Kasumi-1 (cell line): Measurements from ENCODE around the gene ZNF615.
"Not testable (repeated sequence)": the region's sequence is repeated elsewhere in the genome, so short reads cannot be mapped to it uniquely, and the experiment has no call there.

Experiments used
- DNase-seq, 2 experiments: peaks; one replicate each; lab custom pipeline; 2025; lab: John Stamatoyannopoulos, UW

ZNF615 gene

DNA sequence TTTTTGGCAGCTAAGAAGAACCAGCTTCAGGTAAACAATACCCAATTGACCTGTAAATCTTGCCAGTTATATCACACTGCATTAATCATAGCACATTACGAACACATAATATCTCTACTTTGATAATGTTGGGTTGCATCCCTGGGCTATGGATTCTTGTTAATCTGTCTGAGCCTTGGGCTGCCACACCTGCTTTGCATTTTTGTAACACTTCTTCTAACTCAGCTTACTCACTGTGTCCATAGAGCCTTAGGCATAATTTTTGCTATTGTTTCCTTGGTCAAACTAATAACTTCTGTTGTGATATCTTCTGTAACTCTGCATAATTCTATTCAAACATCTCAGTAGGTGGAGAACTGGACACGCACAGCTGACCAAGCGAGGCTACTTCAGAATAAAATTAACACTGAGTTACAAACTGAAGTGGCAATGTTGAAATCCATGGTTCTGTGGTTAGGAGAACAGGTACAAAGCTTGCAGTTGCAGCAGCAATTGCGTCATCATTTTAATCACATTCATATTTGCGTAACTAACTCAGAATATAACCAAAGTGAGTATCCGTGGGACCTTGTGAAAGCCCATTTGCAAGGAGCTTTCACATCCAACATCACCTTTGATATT, 27.8 kb downstream of the ZNF615 start:
- DNase-seq: no peak

- DNase-seq: no peak
Measured at GRCh38 chr19:51978882-51979281, 29.1 kb downstream of the ZNF615 start.

GRCh38 chr19:51977346-51977745, 30.7 kb downstream of the ZNF615 start:
- no peak for DNase-seq

GRCh38 chr19:51976852-51977251, 31.2 kb downstream of the ZNF615 start:
- DNase-seq: no peak

GRCh38 chr19:51975787-51976186, 32.2 kb downstream of the ZNF615 start:
- not testable (repeated sequence) for DNase-seq

DNA sequence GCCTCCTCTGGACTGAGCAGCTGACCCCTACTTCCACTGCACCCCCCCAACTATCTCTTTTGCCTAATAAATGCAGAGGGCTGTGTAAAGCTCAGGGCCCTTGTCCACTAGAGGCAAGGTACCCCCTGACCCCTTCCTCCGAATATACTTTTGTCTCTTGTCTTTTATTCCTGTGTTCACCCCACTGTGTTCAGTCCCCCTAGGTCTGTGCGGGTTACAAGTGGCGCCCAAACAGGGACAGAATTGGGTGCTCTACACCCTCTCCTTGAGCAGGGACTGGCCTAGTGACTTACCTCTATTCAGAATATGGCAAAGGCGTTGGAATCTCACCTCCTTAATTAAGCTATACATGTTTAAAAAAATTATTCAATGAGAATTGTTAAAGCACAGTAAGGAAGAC, 36.4 kb downstream of the ZNF615 start:
- DNase-seq: no peak

DNA sequence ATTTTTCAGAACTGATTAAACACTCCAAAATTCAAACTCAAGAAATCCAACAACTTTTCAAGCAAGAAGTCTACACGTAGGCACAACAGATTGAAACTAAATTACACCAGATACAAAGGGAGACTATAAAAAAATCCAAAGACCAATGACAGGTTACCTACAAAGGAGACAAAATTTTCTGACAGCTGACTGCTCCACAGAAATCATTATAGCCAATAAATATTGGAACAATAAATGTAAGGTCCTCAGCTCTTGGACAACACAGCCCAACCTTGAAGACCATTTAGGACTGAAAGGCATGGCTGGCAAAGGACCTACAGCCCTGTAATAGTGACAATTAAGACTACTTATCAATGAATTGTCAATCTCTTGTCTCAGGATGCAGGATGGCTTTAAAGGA, 37.3 kb downstream of the ZNF615 start:
- no peak for DNase-seq

GRCh38 chr19:51965583-51965982, 42.4 kb downstream of the ZNF615 start:
- no peak for DNase-seq

DNA sequence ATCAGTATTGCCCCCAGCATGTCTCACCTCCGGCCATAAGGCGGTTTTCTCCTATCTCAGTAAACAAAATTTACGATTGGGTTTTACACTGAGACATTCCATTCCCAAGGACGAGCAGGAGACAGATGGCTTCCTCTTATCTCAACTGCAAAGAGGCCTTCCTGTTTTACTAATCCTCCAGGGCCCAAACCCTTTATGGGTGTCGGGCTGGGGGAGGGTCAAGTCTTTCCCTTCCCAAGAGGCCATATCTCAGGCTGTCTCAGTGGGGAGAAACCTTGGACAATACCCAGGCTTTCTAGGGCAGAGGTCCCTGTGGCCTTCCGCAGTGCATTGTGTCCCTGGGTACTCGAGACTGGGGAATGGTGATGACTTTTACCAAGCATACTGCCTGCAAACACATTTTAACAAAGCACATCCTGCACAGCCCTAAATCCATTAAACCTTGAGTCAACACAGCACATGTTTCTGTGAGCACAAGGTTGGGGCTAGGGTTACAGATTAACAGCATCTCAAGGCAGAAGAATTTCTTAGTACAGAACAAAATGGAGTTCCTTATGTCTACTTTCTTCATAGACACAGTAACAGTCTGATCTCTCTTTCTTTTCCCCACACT, 47.3 kb downstream of the ZNF615 start:
- not testable (repeated sequence) for DNase-seq

- DNase-seq: no peak
Measured at GRCh38 chr19:51959791-51960190, 48.2 kb downstream of the ZNF615 start.

DNA sequence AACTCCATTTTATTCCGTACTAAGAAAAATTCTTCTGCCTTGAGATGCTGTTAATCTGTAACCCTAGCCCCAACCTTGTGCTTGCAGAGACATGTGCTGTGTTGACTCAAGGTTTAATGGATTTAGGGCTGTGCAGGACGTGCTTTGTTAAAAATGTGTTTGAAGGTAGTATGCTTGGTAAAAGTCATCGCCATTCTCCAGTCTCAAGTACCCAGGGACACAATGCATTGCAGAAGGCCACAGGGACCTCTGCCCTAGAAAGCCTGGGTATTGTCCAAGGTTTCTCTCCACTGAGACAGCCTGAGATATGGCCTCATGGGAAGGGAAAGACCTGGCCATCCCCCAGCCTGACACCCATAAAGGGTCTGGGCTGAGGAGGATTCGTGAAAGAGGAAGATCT, 50.2 kb downstream of the ZNF615 start:
- not testable (repeated sequence) for DNase-seq

- no peak for DNase-seq
Measured at GRCh38 chr19:51948975-51949374, 59.0 kb downstream of the ZNF615 start.

- no peak for DNase-seq
Measured at GRCh38 chr19:51946602-51947001, 61.4 kb downstream of the ZNF615 start.

DNA sequence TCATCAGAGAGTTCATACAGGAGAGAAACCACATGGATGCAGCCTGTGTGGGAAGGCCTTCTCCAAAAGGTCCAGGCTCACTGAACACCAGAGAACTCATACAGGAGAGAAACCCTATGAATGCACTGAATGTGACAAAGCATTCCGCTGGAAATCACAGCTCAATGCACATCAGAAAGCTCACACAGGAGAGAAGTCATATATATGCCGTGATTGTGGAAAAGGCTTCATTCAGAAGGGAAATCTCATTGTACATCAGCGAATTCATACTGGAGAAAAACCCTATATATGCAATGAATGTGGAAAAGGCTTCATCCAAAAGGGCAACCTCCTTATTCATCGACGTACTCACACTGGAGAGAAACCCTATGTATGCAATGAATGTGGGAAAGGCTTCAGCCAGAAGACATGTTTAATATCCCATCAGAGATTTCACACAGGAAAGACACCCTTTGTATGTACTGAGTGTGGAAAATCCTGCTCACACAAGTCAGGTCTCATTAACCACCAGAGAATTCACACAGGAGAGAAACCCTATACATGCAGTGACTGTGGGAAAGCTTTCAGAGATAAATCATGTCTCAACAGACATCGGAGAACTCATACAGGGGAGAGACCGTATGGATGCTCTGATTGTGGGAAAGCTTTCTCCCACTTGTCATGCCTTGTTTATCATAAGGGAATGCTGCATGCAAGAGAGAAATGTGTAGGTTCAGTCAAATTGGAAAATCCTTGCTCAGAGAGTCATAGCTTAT, 63.0 kb downstream of the ZNF615 start:
- DNase-seq: no peak
